DND-41 (cell line): Measurements from ENCODE around the gene TMEM214.

ENCODE experiments used
- ATAC-seq: fragments of 200-7000 bp; cut with Tn5 transposase; 3 replicates; pipeline ENCODE4 v1.9.1; 2021; ENCODE audit warnings: low read depth; ENCODE audit not compliant: insufficient read depth
- DNase-seq: peaks from one replicate; pipeline ENCODE4 v3.0.0-alpha.2; 2020
- H2AFZ ChIP-seq: 2 replicates; pipeline ENCODE4 v1.6.0; 2012; ENCODE audit warnings: low read depth, low read length
- H3K27ac ChIP-seq: 2 replicates; pipeline ENCODE4 v1.5.1; 2012; ENCODE audit warnings: low read length, inconsistent platforms
- H3K27me3 ChIP-seq: fragments of 200-600 bp; sonication (generic); 2 replicates; pipeline ENCODE4 v1.6.0; 2012; ENCODE audit warnings: low read length, mild to moderate bottlenecking, inconsistent platforms; ENCODE audit not compliant: insufficient read depth, poor library complexity
- H3K36me3 ChIP-seq: 2 replicates; pipeline ENCODE4 v1.5.1; 2012; ENCODE audit warnings: low read length, inconsistent platforms; ENCODE audit not compliant: insufficient read depth
- H3K4me1 ChIP-seq: 2 replicates; pipeline ENCODE4 v1.5.1; 2012; ENCODE audit warnings: mild to moderate bottlenecking, low read length; ENCODE audit not compliant: insufficient read depth
- H3K4me2 ChIP-seq: 2 replicates; pipeline ENCODE4 v1.6.0; 2012; ENCODE audit warnings: mild to moderate bottlenecking, moderate library complexity, low read length, inconsistent platforms; ENCODE audit not compliant: insufficient read depth
- H3K4me3 ChIP-seq, 2 experiments: fragments of 200-600 bp in 1 of 2; shearing (Covaris generic) in 1 of 2; 2 replicates each; pipeline ENCODE4 v1.5.1; 2012 to 2016; ENCODE audit warnings: inconsistent platforms in 2 of 2, low read length in 2 of 2, mild to moderate bottlenecking in 2 of 2, low read depth in 1 of 2, moderate library complexity in 1 of 2
- H3K79me2 ChIP-seq: 2 replicates; pipeline ENCODE4 v1.6.0; 2012; ENCODE audit warnings: low read length, inconsistent platforms; ENCODE audit not compliant: insufficient read depth
- H3K9ac ChIP-seq: 2 replicates; pipeline ENCODE4 v1.6.0; 2012; ENCODE audit warnings: low read depth, mild to moderate bottlenecking, inconsistent platforms, low read length, moderate library complexity
- H3K9me3 ChIP-seq: 2 replicates; pipeline ENCODE4 v1.5.1; 2012; ENCODE audit warnings: low read length, moderate library complexity, mild to moderate bottlenecking, inconsistent platforms; ENCODE audit not compliant: insufficient read depth, severe bottlenecking
- H4K20me1 ChIP-seq: 2 replicates; pipeline ENCODE4 v1.6.0; 2012; ENCODE audit warnings: low read length; ENCODE audit not compliant: insufficient read depth
- EZH2 ChIP-seq: IDR thresholded peaks from 3 replicates; pipeline ENCODE4 v1.6.1; 2012; ENCODE audit warnings: borderline replicate concordance, low read depth, mild to moderate bottlenecking, moderate library complexity, low read length, inconsistent platforms; ENCODE audit not compliant: severe bottlenecking
- TF ChIP-seq, protein P1 (sequence below): IDR thresholded peaks from 2 replicates; pipeline ENCODE4 v1.5.1; 2012; ENCODE audit warnings: borderline replicate concordance, low read length, moderate library complexity, mild to moderate bottlenecking; ENCODE audit not compliant: poor library complexity, severe bottlenecking; ENCODE audit errors: extremely low read depth

TMEM214 gene

DNA sequence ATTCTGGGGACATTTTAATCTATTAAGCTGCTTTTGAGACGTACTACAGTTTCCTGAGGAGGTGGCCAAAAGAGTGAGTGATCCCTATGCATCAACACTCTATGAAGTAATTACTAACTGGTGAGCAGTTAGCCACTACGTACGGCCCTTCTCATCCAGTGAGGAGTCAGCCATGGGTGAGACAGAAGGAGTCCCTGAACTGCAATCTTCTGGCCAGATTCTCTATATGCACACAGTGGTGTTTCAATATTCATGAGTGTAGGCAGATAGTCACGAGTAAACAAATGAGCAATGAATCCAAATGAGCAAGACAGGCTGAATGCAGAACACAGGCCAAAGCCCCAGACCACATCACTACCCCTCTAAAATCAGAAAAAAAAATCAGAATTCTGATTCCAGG lies 29.8 kb upstream of the TMEM214 start:
- Histone ChIP-seq H3K4me1 (no peaks in the 10 kb centered on the region), H3K4me2 (no peak overlapping the region), H3K36me3 (no peaks in the 10 kb centered on the region), H3K4me3 (no peak overlapping the region), H4K20me1 (no peaks in the 10 kb centered on the region), H3K27me3 (peaks cover 24% of the 10 kb centered on the region), H3K79me2 (no peaks in the 10 kb centered on the region), H3K9ac (no peak overlapping the region), H2AFZ (no peak overlapping the region), H3K9me3 (no peaks in the 10 kb centered on the region), H3K27ac (no peak overlapping the region)
- ATAC-seq (no peak), DNase-seq (no peak)
- TF ChIP-seq EZH2: no peak
- TF ChIP-seq, protein P1, sequence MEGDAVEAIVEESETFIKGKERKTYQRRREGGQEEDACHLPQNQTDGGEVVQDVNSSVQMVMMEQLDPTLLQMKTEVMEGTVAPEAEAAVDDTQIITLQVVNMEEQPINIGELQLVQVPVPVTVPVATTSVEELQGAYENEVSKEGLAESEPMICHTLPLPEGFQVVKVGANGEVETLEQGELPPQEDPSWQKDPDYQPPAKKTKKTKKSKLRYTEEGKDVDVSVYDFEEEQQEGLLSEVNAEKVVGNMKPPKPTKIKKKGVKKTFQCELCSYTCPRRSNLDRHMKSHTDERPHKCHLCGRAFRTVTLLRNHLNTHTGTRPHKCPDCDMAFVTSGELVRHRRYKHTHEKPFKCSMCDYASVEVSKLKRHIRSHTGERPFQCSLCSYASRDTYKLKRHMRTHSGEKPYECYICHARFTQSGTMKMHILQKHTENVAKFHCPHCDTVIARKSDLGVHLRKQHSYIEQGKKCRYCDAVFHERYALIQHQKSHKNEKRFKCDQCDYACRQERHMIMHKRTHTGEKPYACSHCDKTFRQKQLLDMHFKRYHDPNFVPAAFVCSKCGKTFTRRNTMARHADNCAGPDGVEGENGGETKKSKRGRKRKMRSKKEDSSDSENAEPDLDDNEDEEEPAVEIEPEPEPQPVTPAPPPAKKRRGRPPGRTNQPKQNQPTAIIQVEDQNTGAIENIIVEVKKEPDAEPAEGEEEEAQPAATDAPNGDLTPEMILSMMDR: no peak

DNA sequence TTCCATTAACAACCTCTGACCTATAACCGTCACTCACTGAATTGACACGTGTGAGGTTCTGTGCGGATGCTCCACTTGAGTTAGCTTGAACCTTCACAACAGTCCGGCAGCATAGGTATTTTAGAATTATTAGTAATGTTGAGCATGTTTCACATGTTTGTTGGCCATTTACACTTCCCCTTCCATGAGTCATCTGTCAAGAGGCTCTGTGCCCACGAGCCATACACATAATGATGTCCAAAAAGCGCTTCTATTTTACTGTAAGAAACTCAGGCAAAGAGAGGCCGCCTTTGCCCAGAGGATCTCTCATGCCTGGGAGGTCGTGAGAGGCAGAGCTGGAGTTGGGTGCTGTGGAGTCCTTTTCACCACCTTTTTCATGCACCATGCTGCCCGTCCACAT lies 28.9 kb upstream of the TMEM214 start:
- Histone ChIP-seq H3K4me3 (no peak overlapping the region), H3K27me3 (peaks cover 21% of the 10 kb centered on the region), H3K27ac (no peak overlapping the region), H3K9ac (no peak overlapping the region), H3K4me2 (no peak overlapping the region), H3K4me1 (no peaks in the 10 kb centered on the region), H2AFZ (no peak overlapping the region), H4K20me1 (no peaks in the 10 kb centered on the region), H3K36me3 (no peaks in the 10 kb centered on the region), H3K79me2 (no peaks in the 10 kb centered on the region), H3K9me3 (no peaks in the 10 kb centered on the region)
- DNase-seq: no peak
- no peak for TF ChIP-seq EZH2
- ATAC-seq: no peak

DNA sequence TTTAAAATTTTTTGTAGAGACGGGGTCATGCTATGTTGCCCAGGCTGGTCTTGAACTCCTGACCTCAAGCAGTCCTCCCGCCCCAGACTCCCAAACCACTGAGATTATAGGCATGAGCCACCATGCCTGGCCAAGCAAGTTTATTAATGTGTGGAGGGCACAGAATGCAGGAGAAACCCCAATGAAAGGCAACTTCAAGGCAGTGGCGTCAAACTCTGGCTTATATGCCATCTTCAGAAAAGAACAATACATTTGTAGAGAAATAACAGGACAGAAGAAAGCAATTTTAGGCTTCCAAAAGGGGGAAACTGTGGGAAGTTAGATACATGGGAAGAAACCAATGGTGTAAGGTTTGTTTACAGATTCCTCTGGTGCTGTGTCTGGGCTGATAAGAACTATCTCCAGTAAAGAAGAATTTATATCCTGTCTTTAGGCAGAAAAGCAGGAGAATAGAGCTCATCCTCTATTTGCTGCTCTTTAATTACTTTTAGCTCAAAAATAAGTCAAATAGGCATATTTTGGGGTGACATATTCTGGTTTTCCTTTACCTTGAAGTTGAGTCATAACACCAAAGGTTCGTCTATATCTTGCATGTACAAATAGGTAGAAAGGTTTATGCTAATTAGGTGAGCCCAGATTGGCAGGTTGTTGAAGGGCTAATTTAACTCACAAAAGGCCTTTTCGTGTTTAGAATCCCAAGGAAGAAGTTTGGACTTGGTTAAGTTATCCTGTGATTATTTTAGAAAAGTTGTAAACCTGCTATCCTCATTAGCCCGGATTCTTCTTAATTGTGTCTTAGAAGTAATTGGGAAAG lies 26.0 kb upstream of the TMEM214 start:
- Histone ChIP-seq H2AFZ (no peak overlapping the region), H3K4me2 (no peak overlapping the region), H3K4me1 (peaks cover 11% of the 10 kb centered on the region), H3K4me3 (no peak overlapping the region), H3K27ac (no peak overlapping the region), H4K20me1 (no peaks in the 10 kb centered on the region), H3K27me3 (peaks cover 17% of the 10 kb centered on the region), H3K36me3 (no peaks in the 10 kb centered on the region), H3K9me3 (no peaks in the 10 kb centered on the region), H3K9ac (no peak overlapping the region), H3K79me2 (no peaks in the 10 kb centered on the region)
- DNase-seq: no peak
- no peak for ATAC-seq
- TF ChIP-seq, protein P1: no peak
- TF ChIP-seq EZH2: no peak

DNA sequence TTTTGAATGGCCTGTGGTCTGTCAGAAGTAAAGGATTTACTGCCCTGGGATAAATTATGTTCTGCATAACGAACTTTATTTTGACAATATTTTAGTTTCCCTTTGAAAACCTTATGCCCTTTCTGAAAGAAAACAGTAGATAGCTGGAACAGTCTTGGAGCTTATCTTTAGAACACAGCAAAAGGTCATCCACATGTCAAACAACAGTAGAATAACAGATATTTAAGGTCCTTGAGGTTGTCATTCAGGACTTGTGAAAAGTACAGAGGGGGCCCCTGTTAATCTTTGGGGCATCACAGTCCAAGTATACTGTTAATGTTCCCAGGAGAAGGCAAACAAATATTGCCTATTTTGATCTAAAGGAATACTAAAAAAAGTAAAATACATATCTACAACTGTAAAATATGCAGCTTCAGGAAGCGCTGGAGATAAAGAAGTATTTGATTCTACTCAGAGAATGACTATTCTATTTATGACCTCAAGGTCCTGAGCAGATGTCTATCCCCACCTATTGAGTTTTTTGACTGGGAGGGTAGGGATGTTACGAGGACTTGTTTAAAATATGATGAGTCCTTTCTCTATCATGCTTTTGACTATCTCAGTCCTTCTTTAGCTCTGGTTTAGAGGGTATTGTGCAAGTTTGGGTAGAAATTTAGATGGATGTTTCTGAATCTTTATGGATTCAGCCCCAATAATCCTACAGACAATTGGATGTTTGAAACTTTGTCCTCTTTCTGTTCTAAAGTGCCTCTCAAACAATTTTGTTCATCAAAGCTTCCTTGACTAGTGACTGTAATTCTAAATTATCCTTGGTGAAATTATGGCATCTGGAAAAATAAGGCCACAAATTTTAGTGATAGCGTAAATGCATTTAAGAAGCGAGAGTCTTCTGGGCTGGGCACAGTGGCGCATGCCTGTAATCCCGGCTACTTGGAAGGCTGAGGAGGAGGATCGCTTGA lies 25.1 kb upstream of the TMEM214 start:
- no peak overlapping the region for H3K9ac ChIP-seq
- no peak overlapping the region for H3K27ac ChIP-seq
- no peaks in the 10 kb centered on the region for H3K36me3 ChIP-seq
- H4K20me1 ChIP-seq: no peaks in the 10 kb centered on the region
- H3K79me2 ChIP-seq: no peaks in the 10 kb centered on the region
- no peak overlapping the region for H2AFZ ChIP-seq
- TF ChIP-seq, protein P1: no peak
- no peak for TF ChIP-seq EZH2
- ATAC-seq (no peak), DNase-seq (no peak)
- H3K27me3 ChIP-seq: peaks cover 17% of the 10 kb centered on the region
- H3K9me3 ChIP-seq: no peaks in the 10 kb centered on the region
- H3K4me3 ChIP-seq: no peak overlapping the region
- no peak overlapping the region for H3K4me2 ChIP-seq
- H3K4me1 ChIP-seq: peaks cover 11% of the 10 kb centered on the region
